Erythroblast (primary cell): ENCODE data around the gene CTNNA3.

Source experiments
- GATA1 ChIP-seq: IDR thresholded peaks from 2 replicates; pipeline ENCODE4 v1.6.1; 2011; ENCODE audit warnings: low read depth, mild to moderate bottlenecking, control low read depth, low read length, moderate library complexity
- POLR2A ChIP-seq: IDR thresholded peaks from 2 replicates; pipeline ENCODE4 v1.6.1; 2011; ENCODE audit warnings: mild to moderate bottlenecking, low read length

DNA sequence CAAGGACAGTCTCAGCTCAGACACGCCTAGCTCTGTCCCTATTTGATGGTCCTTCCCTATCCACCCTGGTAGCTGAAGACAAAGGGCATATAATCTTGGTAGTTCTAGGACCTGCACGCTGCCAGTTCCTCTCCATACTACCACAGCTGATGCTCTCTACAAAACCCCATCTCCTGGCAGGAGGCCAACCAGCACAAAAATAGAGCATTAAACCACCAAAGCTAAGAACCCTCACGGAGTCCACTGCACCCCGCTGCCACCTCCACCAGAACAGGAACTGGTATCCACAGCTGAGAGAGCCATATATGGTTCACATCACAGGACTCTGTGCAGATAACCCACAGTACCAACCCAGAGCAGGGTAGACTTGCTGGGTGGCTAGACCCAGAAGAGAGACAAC is 470.8 kb downstream of the CTNNA3 start:
- TF ChIP-seq GATA1 (no peak), POLR2A (no peak)
